ENCODE measurements around the gene STON2.

Gene STON2

GRCh38 chr14:81343701-81344100, 56.4 kb downstream of the STON2 start:
- no peak for TF ChIP-seq CTCF (IDR thresholded peaks at IDR 0.05; ENCODE audit: low read depth, low read length)
- no peak for DNase-seq (ENCODE audit: extremely low read depth, low read depth)

GRCh38 chr14:81342850-81343580, 57.1 kb downstream of the STON2 start:
- no peak for TF ChIP-seq CTCF (IDR thresholded peaks at IDR 0.05; ENCODE audit: low read depth, low read length)
- no peak for DNase-seq (ENCODE audit: extremely low read depth, low read depth)

GRCh38 chr14:81341781-81342180, 58.3 kb downstream of the STON2 start:
- no peak for TF ChIP-seq CTCF (IDR thresholded peaks at IDR 0.05; ENCODE audit: low read depth, low read length)
- DNase-seq (ENCODE audit: extremely low read depth, low read depth): no peak

GRCh38 chr14:81341370-81341769, 58.8 kb downstream of the STON2 start:
- TF ChIP-seq CTCF (IDR thresholded peaks at IDR 0.05; ENCODE audit: low read depth, low read length): no peak
- no peak for DNase-seq (ENCODE audit: extremely low read depth, low read depth)

GRCh38 chr14:81340201-81340600, 59.9 kb downstream of the STON2 start:
- no peak for DNase-seq (ENCODE audit: extremely low read depth, low read depth)
- TF ChIP-seq CTCF (IDR thresholded peaks at IDR 0.05; ENCODE audit: low read depth, low read length): no peak

- no peak for DNase-seq (ENCODE audit: extremely low read depth, low read depth)
- no peak for TF ChIP-seq CTCF (IDR thresholded peaks at IDR 0.05; ENCODE audit: low read depth, low read length)
These were observed 63.1 kb downstream of the STON2 start for GRCh38 chr14:81337073-81337472.

GRCh38 chr14:81336009-81336408, 64.1 kb downstream of the STON2 start:
- no peak for DNase-seq (ENCODE audit: extremely low read depth, low read depth)
- TF ChIP-seq CTCF (IDR thresholded peaks at IDR 0.05; ENCODE audit: low read depth, low read length): no peak

All from AG09319 (cell line).